HG03280 (cell line): ENCODE results near the gene CPHXL2.
A peak's percentile ranks its signal among the peaks of the same experiment; 100 is the strongest.

Experiments
- ATAC-seq: cut with Tn5 transposase; IDR thresholded peaks from one replicate; pipeline ENCODE4 v1.9.1; 2021; ENCODE audit warnings: mild to moderate bottlenecking, moderate library complexity; ENCODE audit not compliant: unreplicated experiment

CPHXL2 gene

DNA sequence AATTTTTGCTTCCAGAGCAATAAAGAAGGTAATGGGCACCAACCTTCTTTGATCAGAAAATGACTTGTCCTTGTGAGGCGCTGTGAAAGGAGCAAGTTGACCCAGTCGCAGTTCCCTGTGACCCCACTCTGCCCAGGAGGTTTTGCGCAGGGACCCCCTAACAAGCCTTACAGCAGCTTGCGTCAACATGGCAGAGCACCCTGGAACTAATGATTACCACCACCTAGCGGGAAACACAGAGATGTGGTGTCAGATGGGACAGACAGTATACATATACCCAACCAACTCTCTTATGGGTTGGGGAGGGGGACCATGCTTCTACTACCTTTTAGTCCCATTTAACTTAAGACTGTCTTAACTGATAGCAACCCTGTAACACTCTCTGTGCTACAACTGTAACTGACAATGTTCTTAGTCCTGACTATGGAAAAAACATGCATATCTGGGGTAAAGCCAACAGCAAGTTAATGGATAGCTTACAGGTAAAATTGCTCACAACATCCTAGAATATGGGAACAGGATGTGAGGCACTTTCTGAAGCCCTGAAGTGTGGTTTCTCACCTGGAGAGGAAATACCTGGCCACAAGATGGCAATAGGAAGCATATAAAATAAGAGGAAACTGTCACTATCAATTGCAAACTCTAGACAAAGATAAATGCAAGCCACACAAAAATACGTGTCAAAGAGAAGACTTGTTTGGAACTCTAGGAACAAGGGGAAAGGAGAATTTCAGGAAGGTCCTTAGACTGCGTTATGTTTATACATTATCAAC, 32.4 kb downstream of the CPHXL2 start:
- ATAC-seq, result no peak

DNA sequence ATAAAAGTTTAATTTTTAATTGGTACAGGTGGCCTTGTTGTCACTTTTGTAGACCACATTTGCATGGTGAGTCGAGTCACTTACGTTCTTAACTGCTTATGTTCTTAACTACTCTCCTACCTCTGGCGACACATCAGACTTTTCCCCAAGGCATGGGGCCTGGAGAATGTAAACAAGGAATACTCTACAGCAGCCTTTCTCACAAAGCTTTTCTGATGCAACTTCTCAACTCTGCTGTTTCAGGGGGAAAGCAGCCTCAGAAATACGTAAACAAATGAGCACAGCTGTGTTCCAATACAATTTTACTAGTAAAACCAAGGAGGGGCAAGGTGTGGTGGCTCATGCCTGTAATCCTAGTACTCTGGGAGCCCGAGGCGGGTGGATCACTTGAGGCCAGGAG, 36.2 kb downstream of the CPHXL2 start:
- ATAC-seq, result no peak

DNA sequence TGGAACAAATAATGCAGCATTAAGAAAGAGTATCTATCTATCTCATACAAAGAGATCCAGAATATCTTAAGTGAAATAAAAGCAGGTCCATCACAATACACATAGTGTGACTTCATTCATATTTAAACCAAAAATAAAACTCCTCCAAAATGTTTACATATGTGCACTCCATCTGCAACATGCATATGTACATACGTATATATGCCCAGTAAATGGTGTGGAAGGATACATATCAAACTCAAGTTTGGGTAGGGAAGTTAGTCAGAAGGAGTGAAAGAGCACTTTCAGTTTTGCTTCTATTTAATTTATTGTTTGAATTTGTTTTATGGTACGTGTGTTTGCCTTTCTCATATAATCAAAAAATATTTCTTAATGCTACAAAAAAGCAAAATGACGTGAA, 41.8 kb downstream of the CPHXL2 start:
- ATAC-seq, result no peak

DNA sequence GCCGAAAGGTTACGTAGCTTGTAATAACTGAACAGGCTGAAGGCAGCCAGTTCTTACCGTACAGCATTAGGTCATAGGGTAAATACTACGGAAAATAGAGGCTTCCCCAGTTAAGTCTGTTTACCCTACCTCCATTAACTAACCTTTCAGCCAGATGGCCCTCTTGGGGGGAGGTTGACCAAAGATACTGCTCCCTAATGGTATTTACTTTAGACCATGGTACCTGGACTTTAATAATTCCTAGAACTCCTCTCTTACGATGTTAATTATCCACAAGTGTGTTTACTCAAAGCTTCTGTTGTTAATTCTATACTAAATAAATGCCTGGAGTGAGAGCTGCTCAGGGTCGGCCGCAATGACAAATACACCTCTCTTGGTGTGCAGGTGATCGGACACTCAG, 44.0 kb downstream of the CPHXL2 start:
- no peak for ATAC-seq

DNA sequence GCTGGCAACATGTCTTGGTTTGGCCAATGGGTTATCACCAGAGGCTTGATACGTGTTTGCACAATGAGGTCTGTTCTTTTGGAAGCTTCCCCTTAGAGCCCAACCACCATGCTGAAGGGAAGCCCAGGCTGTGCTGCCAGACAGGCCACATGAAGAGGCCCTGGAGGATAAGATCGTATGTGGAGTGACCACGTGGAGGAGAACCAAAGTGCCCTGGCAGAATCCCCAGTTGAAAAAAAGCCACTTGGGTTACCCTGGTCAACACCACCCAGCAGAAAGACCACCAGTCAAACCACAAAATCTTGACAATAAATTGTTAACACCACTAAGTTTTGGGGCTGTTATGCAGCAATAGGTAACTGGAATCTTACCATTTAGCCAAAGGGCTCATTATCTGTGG, 46.8 kb downstream of the CPHXL2 start:
- no peak for ATAC-seq

DNA sequence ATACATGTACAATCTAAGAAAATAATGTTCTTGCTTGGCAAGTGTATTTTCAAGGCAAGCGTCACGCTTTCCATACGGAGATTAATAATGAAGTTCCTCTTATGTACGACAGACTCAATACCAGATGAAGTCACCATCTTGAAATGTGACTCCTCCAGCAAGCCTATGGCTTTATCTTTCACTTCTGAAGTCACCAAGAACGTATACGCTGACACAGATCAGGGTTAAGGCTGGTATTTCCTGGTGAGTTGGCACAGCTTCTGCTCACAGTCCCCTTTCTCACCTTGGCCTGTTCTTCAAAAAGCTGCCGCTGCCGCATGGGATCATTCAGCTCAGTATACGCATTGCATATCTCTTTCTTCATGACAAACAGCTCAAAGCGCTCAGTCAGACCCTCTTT, 47.7 kb downstream of the CPHXL2 start:
- ATAC-seq, result no peak

DNA sequence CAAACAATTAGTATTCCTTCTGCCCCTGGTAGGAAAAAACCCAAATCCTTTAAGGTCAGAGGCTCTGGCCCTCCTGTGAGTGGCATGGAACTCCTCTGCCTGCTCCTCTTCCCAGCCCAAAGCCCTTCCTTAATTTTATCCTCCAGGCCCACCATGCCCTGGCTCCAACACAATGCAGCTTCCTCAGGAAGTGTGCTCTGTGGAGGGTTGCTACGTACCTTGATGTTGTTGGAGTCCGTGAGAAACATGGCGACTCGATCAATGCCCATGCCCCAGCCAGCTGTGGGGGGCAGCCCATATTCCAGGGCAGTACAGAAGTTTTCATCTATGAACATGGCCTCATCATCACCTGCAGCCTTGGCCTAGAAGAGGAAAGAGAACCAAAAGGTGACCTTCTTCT, 48.5 kb downstream of the CPHXL2 start:
- no peak for ATAC-seq

DNA sequence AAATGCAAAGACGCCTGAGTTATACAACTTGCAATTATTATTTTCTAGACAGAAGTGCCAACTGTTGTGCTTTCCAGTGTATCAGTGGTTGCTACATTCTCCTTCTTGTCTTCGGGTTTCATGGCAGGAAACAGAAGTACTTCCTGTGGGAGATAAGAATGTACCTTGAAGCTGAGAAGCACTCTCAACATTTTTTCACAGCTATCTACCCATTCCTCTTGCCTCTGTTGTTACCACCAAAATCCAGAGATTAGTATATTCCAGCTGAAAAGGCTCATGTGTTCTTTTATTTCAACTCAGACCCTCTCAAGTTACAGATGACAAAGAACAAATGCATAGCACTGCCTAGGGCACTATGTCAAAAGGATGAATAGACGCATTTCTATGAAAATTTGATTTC, 49.0 kb downstream of the CPHXL2 start:
- ATAC-seq, result no peak

DNA sequence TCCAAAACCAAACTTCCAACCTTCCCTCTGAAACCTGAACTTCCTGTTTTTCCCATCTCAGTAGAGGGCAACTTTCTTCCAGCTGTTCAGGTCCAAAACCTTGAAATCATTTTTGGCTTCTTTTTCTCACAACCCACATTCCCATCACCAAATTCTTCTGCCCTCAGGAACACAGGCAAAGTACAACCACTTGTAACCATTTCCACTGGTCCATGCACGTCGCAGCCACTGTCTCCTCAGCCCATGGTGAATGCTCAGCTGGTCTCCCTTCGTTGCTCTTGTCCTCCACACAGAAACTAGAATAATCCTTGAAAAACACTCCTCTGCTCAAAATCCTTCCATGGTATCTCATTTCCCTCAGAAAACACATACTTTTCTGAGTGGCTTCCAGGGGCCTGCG, 50.0 kb downstream of the CPHXL2 start:
- ATAC-seq, result no peak

DNA sequence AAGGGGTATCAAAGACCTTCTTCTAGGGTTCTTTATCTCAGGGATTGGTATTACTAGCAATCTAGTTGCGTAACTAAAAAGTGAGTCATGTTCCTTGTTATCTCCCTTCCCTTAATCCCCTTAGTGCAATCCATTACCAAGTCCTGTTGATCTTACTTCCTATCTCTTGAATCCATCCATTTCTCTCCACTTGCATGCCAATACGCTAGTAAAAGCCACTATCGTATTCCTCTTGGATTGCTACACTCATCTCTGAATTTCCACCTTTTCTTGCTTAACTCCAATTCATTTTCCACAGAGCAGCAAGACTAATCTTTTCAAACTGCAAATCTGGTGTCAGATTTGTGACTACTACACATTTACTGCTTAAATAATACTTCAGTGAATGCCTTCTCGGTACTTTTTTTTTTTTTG, 51.9 kb downstream of the CPHXL2 start:
- ATAC-seq, result no peak

DNA sequence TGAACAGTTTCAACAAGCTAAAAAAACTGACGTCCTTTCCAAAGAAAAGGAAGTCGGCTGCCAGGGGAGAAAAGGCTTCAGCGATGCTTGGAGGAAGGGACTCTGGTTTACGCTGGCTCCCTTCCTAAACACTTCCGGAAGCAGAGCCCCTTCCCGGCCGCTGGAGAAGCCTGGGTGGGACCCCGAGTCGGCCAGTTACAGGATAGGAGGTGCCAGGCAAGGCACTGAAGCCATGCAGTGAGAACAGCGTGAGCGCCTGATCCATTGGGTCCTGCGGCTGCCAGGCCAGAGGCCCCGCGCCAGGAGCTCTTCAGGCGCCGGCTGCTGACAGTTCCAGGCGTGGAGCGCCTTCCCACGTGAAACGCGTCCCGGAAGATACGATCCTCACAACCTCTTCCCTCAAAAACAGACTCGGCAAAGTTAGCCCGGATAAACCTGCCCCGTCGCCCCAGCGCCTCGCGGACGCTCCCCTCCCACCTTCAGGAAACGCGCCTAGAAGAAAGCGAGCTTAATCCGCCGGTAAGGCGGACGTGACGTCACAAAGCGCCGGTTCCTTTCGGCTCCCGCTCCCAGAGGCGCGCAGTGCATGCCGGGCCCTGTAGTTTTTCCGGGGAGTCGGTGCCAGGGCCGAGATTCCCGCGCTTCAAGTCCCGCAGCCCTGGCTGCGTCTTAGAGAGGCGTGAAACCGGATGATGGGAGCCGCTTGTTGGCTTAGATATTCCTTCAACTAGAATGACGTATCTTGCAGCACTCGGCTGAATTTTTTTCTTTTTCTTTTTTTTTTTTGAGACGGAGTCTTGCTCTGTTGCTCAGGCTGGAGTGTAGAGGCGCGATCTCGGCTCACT, 53.8 kb downstream of the CPHXL2 start, which contains the start of gene ADAT1:
Gene ADAT1, minus strand, starts transcription at position 521 of the 845 bp plus-strand sequence. CDS start 2,482 bp downstream, outside the sequence.
- peak; percentile 95 for ATAC-seq

DNA sequence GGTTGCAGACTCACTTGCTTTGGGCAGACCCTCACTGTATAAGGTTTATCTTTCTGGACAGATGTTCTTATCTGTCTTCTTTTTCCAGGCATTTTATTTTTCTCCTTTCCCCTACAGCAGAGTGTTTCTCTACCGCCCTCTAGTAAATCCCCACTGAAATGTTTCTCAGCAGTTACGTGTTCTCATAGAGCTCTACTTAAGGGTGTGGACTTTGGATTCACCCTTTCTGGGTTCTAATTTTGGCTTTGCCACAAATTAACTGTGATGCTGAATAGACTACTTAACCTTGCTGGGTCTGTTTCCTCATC, 55.7 kb downstream of the CPHXL2 start:
- ATAC-seq, result no peak

DNA sequence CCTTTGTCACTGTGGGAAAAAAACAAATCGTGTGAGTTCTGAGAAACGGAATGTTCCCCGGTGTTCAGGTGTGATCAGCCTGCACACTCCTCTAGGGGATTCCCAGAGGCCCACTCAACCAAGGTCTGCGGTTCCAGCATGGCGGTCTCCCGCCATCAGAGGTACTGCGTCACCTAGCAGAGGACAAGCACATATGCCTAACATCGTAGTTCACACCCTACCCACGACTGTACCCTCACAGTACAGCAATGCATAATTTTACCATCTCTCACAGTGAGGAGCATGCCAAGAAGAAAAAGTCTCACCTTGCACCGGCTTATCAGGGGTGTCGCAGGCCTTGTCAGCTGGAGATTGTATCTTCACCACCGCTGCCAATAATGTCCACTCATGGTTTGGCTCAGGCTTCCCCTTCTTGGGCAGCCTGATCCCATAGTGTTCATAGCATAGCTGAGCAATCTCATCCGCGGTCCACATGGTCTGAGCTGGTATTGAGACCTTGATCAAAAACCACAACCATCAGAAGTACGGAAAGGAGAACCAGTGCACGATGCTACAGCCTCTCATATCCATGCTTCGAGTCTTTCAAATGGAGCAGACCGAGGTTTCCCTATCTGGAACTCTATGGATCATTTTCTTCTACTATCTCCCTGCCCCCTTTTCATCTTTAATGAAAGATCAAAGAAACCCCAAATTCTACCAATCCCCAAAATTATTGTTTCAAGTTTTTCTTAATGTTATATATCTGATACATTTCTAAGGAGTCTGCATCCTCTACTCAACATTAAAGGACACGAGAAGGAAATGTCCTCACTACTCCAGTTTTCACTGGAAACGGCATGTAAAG, 56.3 kb downstream of the CPHXL2 start:
- no peak for ATAC-seq

DNA sequence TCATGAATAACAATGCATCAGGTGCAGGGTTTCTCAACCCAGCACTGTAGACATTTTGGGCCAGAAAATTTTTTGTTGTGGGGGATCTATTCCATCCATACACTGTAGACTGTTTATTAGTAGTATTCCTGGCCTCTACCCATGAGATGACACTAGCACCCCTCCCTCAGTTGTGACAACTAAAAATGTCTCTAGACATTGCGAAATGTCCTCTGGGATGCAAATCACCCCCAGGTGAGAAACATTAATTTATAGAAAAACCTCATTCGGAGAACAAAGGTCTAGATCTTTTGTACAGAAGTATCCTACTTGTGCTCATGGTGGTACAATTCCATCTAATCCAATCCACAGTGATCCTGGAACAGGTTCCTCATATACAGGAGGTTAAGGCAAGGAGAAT, 58.0 kb downstream of the CPHXL2 start:
- no peak for ATAC-seq

DNA sequence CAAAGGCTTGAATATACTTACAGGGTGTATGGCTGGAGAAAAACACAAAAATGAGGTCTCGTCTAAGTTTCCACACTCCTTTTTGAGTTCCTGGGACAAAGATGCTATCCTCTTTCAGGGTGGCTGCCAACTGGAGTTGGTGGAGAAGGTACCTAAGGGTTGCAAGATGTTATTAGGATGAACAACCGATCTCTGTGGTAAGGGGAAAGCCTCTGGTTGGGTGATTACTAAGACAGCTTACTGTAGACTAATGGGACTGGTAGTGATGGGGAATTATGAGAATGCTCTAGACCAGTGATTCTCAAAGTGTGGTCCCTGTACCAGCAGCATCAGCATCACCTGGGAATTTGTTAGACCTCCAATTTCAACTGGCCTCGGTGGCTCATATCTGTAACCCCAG, 59.7 kb downstream of the CPHXL2 start:
- ATAC-seq, result no peak

DNA sequence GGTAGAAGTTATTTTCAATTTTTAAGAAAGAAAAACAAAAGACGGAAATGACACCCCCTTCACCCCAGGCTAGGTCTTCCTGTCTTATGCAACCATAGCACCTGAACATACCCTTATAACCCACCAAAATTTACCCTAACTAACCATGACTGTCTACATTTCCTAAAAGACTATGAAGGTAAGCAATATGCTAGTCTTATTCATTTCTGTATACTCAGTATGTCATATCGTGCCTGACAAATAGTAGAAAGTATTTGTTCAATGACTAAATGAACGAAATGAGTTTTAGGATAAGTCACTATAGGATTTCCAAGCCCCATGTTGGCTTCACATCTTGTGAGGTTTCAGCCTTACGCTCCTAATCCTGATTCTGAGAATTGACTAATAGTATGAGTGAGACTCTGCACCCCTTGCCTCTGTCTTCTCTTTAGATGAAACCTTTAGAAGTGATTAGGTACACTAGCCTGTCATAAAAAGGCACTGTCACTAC, 60.2 kb downstream of the CPHXL2 start:
- peak; percentile 53 for ATAC-seq

DNA sequence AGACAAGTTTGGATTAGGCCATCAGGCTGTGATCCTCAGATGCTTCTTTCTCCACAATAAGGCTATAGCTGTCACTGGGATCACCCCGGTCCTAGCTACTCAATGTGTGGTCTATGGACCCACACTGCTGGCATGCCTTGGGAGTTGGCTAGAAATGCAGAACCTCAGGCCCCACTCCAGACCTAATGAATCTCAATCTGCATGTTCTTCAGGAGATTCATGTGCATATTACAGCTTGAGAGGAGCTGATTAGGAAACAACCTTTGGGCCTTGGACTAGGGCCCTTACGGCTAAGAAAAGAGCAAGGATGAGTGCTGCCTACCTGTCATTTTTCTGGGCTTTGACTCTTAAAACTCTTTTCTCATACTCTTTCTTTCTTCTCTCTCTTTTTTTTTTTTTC, 61.2 kb downstream of the CPHXL2 start:
- no peak for ATAC-seq

DNA sequence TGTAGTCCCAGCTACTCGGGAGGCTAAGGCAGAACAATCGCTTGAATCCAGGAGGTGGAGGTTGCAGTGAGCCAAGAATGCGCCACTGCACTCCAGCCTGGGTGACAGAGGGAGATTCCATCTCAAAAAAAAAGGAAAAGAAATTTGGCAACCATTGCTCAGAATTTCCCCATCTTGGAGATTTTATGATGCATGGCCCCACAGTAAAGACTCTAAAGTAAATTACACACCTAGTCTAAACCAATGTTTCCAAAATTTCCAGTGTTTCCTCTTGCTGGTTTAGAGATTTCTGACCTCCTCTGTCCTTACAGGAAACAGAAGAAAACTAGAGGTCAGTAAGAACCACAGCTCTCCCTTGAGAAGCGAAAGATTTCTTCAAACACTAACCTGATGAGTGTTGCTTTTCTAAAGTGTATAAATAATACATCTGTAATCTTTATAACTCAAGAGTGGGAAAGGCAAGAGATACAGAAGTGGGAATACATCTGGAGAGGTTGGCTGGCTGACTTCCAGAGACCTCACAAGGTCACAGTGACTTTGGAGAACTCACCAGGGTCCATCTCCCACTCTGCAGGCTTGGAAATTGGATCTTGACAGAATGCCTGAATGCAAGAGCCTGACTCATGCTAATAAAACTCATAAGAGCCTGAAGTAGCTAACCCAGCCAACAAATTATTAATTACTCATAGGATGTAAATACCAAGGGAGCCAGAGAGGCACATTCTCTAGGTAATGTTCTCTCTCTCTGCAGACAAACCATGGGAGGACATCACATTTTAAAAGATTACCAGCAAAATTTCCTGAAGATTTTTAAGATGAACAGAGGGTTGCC, 62.5 kb downstream of the CPHXL2 start:
- no peak for ATAC-seq
